Glutamatergic neuron (in vitro differentiated cells): ENCODE measurements around the gene SLC35B4. TPM values are rescaled to one million over a fixed set of nuclear protein-coding genes. Genes with fewer than 3 reads are reported as not detected.

Source experiments
- DNase-seq: peaks from one replicate; pipeline ENCODE4 v3.0.0; 2022
- H3K27ac Mint-ChIP-seq: one replicate; pipeline ENCODE4 v1.8.0; 2020; ENCODE audit warnings: mild to moderate bottlenecking, mixed read lengths, inconsistent platforms; ENCODE audit not compliant: unreplicated experiment
- H3K27me3 Mint-ChIP-seq: one replicate; pipeline ENCODE4 v1.8.0; 2020; ENCODE audit warnings: mild to moderate bottlenecking, moderate library complexity, mixed read lengths, inconsistent platforms; ENCODE audit not compliant: unreplicated experiment
- H3K36me3 Mint-ChIP-seq: one replicate; pipeline ENCODE4 v1.8.0; 2020; ENCODE audit warnings: mild to moderate bottlenecking, mixed read lengths, inconsistent platforms; ENCODE audit not compliant: unreplicated experiment
- H3K4me1 Mint-ChIP-seq: one replicate; pipeline ENCODE4 v1.8.0; 2020; ENCODE audit warnings: mild to moderate bottlenecking, low read depth, mixed read lengths, inconsistent platforms; ENCODE audit not compliant: unreplicated experiment
- H3K4me3 Mint-ChIP-seq: one replicate; pipeline ENCODE4 v1.8.0; 2020; ENCODE audit warnings: mild to moderate bottlenecking, mixed read lengths, inconsistent platforms; ENCODE audit not compliant: unreplicated experiment
- H3K9me3 Mint-ChIP-seq: one replicate; pipeline ENCODE4 v1.8.0; 2020; ENCODE audit warnings: mild to moderate bottlenecking, moderate library complexity, mixed read lengths, inconsistent platforms; ENCODE audit not compliant: unreplicated experiment
- CTCF ChIP-seq: fragments of 200-600 bp; sonication (generic); IDR thresholded peaks from one replicate; pipeline ENCODE4 v1.5.0; 2021; ENCODE audit not compliant: partially characterized antibody, unreplicated experiment
- total RNA-seq: library from RNA; stranded (reverse); fragmentation: NEBNext Ultra II Directional; extraction: Animal tissue kit (Norgen Biotek cat#: 25700); gene quantifications from one replicate; pipeline ENCODE4 v1.2.1, GENCODE V29; 2021; ENCODE audit not compliant: unreplicated experiment

Gene SLC35B4
- total RNA-seq, 1 donor from 2014 or later = 40.9 TPM

DNA sequence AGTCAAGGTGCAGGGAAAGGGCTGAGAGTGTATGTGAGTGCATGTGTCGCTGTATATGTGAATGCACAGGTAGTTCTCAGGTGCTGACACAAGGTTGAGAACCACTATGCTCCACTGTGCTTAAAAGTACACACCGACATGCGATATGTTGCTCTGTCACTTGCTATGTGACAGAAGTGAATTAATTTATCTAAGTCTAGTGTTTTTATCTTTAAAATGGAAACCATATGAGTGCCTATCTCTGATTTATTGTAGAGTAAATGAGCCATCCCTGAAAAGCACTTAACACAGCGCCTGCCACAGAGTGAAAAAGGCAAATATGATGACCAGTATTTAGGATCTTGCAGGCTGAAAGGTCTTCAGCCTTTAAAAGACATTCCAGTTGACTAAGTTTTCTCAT lies 4.9 kb downstream of the SLC35B4 start:
- no peaks in the 10 kb centered on the region for H3K36me3 Mint-ChIP-seq
- H3K4me1 Mint-ChIP-seq = peaks cover 3% of the 10 kb centered on the region
- no peak for TF ChIP-seq CTCF
- peaks cover 2% of the 10 kb centered on the region for H3K9me3 Mint-ChIP-seq
- no peak for DNase-seq
- H3K27ac Mint-ChIP-seq = no peak overlapping the region
- H3K27me3 Mint-ChIP-seq = peaks cover 3% of the 10 kb centered on the region
- no peak overlapping the region for H3K4me3 Mint-ChIP-seq

GRCh38 chr7:134308548-134308947 lies 8.2 kb downstream of the SLC35B4 start:
- TF ChIP-seq CTCF = no peak
- H3K27ac Mint-ChIP-seq = no peak overlapping the region
- H3K36me3 Mint-ChIP-seq = no peaks in the 10 kb centered on the region
- no peaks in the 10 kb centered on the region for H3K9me3 Mint-ChIP-seq
- DNase-seq = no peak
- peaks cover 3% of the 10 kb centered on the region for H3K27me3 Mint-ChIP-seq
- no peaks in the 10 kb centered on the region for H3K4me1 Mint-ChIP-seq
- no peak overlapping the region for H3K4me3 Mint-ChIP-seq

DNA sequence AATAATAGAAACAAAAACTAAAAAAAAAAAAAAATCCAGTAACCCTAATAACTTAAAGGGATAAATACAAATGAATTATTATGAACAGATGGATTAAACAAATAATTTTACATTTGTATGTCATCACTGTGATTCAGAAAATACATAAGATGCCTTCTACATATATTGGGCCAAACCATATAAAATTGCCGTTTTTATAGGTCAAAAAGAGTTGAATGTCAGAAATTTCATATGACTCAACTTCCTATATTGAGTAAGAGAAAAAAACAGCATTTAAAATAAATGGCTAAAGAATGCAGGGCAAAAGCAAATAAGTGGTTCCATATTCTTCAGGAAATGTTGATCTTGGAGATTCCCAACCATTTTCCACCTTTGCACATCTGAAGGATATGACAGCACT lies 9.4 kb downstream of the SLC35B4 start:
- Mint-ChIP-seq H3K27ac (no peak overlapping the region), H3K36me3 (no peaks in the 10 kb centered on the region), H3K4me3 (no peak overlapping the region), H3K27me3 (peaks cover 3% of the 10 kb centered on the region), H3K9me3 (no peaks in the 10 kb centered on the region), H3K4me1 (no peaks in the 10 kb centered on the region)
- no peak for DNase-seq
- no peak for TF ChIP-seq CTCF

DNA sequence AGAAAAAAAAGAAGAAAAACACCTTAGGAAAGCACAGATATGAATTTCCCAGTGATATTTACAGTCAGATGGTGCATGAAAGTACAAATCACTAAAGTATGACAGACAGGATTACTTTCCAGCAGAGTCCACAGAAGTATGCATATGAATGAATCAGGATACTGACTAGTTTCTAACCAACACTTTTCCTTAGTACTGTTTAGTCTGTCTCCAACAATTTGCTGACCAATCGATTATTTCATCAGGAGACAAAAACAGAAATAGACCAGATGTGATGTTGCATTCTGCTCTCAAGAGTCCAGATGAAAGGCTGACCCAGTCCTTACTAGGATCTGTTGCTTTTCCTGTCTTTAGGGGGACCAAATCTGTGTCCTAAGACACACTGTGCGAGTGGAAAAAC lies 14.6 kb downstream of the SLC35B4 start:
- Mint-ChIP-seq H3K27me3 (no peaks in the 10 kb centered on the region), H3K36me3 (no peaks in the 10 kb centered on the region), H3K4me1 (no peaks in the 10 kb centered on the region), H3K9me3 (no peaks in the 10 kb centered on the region), H3K27ac (no peak overlapping the region), H3K4me3 (no peak overlapping the region)
- no peak for DNase-seq
- no peak for TF ChIP-seq CTCF

DNA sequence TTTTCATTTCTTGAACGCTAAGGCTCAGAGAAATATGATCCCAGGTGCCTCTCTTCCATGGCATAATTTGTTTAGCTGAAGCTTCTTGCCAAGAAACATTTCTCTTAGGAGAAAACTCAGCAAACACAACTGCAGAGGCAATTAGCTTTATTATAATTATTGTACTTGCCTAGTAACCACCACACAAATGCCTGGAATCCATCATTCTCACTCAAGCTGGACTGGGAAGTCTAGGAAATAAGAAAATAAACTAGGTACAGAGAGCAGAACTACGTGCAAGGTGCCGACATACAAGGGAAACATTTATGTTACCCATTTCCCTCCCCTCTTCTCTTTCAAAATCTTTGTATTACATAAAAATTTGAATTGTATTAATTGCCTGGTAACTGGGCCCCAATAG lies 15.1 kb downstream of the SLC35B4 start:
- H3K9me3 Mint-ChIP-seq = no peaks in the 10 kb centered on the region
- H3K4me1 Mint-ChIP-seq = no peaks in the 10 kb centered on the region
- no peak overlapping the region for H3K27ac Mint-ChIP-seq
- H3K27me3 Mint-ChIP-seq = no peaks in the 10 kb centered on the region
- H3K36me3 Mint-ChIP-seq = no peaks in the 10 kb centered on the region
- DNase-seq = no peak
- TF ChIP-seq CTCF = no peak
- H3K4me3 Mint-ChIP-seq = no peak overlapping the region
